ES-I3 (cell line): Measurements from ENCODE around the gene VSTM4.

ENCODE experiments used
- H3K36me3 ChIP-seq: 2 replicates; pipeline ENCODE4 v1.6.1; 2013; ENCODE audit warnings: mild to moderate bottlenecking, low read length, control low read depth, moderate library complexity; ENCODE audit not compliant: insufficient read depth
- H3K4me1 ChIP-seq: 2 replicates; pipeline ENCODE4 v1.6.1; 2013; ENCODE audit warnings: mild to moderate bottlenecking, control low read depth, low read length; ENCODE audit not compliant: insufficient read depth
- H3K9ac ChIP-seq: 2 replicates; pipeline ENCODE4 v1.6.1; 2013; ENCODE audit warnings: low read depth, mild to moderate bottlenecking, low read length, moderate library complexity
- H3K9me3 ChIP-seq: 2 replicates; pipeline ENCODE4 v1.6.1; 2013; ENCODE audit warnings: mild to moderate bottlenecking, low read length, moderate library complexity; ENCODE audit not compliant: control insufficient read depth, insufficient read depth

Gene VSTM4

DNA sequence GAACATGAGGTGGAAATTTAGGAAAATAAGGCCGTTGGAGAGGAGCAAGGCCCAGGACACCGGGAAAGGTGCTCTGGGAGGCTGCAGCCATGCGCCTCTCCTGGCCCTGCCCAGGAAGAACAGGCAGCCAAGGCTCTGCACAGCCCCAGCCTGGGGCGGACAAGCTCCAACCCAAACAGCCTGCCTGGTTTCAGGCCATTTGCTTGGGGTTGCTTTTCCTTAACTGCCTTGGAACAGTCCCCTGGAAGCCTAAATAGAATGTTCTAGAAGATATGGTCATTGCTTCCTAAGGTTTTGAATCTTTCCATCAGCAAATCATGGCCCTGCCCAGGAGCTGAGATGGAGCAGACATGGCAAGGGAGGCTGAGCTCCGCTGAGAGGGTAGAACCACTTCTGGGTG lies 11.0 kb downstream of the VSTM4 start:
- Histone ChIP-seq H3K4me1 (no peaks in the 10 kb centered on the region), H3K9ac (no peak overlapping the region)

DNA sequence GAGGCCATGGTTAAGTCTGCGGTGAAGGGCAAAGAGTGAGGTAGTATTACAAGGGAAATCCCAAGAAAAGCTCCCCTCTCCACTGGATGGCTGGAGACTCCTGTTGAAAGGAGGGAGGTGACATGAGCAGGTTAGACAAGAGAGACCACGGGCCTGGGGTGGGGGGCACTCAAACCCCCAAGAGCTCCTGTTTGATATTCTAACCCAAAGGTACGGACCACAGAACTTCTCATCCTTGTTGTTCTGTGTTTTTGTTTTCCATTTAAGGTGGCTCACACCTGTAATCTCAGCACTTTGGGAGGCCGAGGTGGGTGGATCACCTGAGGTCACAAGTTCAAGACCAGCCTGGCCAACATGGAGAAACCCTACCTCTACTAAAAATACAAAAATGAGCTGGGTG lies 11.6 kb downstream of the VSTM4 start:
- H3K9me3 ChIP-seq: no peaks in the 10 kb centered on the region
- no peaks in the 10 kb centered on the region for H3K4me1 ChIP-seq
- H3K9ac ChIP-seq: no peak overlapping the region
- H3K36me3 ChIP-seq: no peaks in the 10 kb centered on the region

More for the DNA sequence above, 11.0 kb downstream of the VSTM4 start:
- Histone ChIP-seq H3K36me3 (no peaks in the 10 kb centered on the region), H3K9me3 (no peaks in the 10 kb centered on the region)

DNA sequence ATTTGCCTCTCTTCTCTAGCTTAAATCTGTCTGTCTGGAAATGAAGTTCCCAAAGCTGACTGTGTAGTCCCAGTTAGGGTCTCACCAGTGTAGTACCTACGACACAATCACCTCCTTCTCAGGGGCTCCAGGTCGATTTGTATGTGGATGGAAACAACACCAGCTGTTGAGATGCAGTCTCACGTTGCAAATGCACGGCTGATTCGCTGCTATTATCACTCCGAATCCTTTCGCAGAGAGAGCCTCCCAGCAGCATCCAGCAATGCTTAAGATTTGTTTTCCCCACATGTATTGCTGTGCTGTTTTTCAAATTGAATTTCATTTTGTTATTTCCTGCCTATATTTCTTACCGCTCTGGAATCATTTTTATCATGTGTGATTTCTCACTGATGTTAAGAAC lies 16.3 kb downstream of the VSTM4 start:
- Histone ChIP-seq H3K9me3 (no peaks in the 10 kb centered on the region), H3K9ac (no peak overlapping the region), H3K4me1 (no peaks in the 10 kb centered on the region), H3K36me3 (no peaks in the 10 kb centered on the region)

DNA sequence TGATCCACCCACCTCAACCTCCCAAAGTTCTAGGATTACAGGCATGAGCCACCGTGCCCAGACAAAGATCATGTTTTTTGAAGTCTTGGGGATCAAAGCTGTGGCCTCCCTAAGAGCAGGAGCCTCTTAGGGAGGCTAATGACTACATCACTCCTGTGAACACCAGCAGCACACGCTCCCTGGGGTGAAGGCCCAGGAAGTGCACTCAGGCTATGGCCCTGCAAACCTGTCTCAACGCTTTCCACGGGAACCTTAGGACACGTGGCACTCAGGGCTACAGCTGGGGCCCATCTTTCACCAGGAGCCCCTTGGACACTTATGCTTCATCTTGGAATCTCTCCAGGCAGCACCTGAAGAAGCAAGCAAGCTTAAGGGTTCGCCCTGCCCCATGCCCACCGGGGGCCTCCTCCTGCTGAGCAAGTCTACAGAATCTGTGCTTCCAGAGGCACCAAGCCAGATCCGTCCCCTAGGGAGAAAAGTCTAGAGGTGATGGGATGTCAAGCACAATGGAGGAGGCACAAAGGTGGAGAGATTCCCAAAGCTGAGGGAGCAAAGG lies 18.4 kb downstream of the VSTM4 start:
- H3K9me3 ChIP-seq: no peaks in the 10 kb centered on the region
- H3K9ac ChIP-seq: no peak overlapping the region
- H3K36me3 ChIP-seq: no peaks in the 10 kb centered on the region
- no peaks in the 10 kb centered on the region for H3K4me1 ChIP-seq

DNA sequence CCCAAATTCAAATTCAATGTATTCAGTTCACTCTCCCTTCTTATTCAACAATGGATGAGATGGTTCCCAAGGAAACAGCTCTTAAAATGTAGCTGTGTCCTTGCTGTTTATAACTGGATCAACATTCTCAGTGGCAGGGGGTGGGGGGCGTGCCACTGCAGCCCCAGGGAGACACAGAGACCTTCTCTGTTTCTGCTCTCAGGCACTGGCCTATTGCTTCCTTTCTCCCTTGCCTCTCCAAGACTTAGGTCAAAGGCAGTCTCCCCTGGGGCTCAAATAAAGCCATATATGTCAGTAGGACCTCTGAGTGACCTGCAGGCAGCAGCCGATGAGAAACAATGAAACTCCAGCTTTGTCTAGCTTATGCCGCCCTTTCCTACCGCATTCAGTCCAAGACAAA lies 20.7 kb downstream of the VSTM4 start:
- H3K9me3 ChIP-seq: no peaks in the 10 kb centered on the region
- H3K4me1 ChIP-seq: no peaks in the 10 kb centered on the region
- H3K9ac ChIP-seq: no peak overlapping the region
- H3K36me3 ChIP-seq: no peaks in the 10 kb centered on the region

DNA sequence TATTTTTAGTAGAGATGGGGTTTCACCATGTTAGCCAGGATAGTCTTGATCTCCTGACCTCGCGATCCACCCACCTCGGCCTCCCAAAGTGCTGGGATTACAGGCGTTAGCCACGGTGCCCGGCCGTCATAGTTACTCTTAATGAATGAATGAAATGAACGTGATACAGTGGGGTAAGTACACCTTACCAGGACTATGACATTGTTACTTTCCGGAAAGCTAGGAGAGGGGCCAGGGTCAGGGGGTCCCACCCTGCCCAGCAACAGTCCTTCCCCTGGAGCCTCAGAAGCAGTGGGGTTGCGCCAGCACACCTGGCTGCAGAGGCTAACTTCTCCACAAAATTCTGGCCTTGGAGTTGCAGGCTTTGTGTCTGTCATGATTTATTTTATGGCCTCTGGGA lies 21.4 kb downstream of the VSTM4 start:
- H3K9ac ChIP-seq: no peak overlapping the region
- H3K4me1 ChIP-seq: no peaks in the 10 kb centered on the region
- no peaks in the 10 kb centered on the region for H3K9me3 ChIP-seq
- H3K36me3 ChIP-seq: no peaks in the 10 kb centered on the region

- H3K36me3 ChIP-seq: no peaks in the 10 kb centered on the region
- no peak overlapping the region for H3K9ac ChIP-seq
- no peaks in the 10 kb centered on the region for H3K9me3 ChIP-seq
- no peaks in the 10 kb centered on the region for H3K4me1 ChIP-seq
These were observed 22.8 kb downstream of the VSTM4 start for GRCh38 chr10:49092477-49092876.

GRCh38 chr10:49091450-49092210 lies 23.7 kb downstream of the VSTM4 start:
- peaks cover 2% of the 10 kb centered on the region; the same call in 1 of the 2 replicates for H3K9me3 ChIP-seq
- no peaks in the 10 kb centered on the region for H3K36me3 ChIP-seq
- H3K4me1 ChIP-seq: no peaks in the 10 kb centered on the region
- no peak overlapping the region for H3K9ac ChIP-seq

- Histone ChIP-seq H3K9me3 (peaks cover 2% of the 10 kb centered on the region; the same call in 1 of the 2 replicates), H3K4me1 (no peaks in the 10 kb centered on the region), H3K36me3 (no peaks in the 10 kb centered on the region), H3K9ac (no peak overlapping the region)
These were observed 24.5 kb downstream of the VSTM4 start for GRCh38 chr10:49090696-49091380.

- H3K9me3 ChIP-seq: peaks cover 2% of the 10 kb centered on the region; the same call in 1 of the 2 replicates
- no peaks in the 10 kb centered on the region for H3K36me3 ChIP-seq
These were observed 25.1 kb downstream of the VSTM4 start for GRCh38 chr10:49090189-49090575.

DNA sequence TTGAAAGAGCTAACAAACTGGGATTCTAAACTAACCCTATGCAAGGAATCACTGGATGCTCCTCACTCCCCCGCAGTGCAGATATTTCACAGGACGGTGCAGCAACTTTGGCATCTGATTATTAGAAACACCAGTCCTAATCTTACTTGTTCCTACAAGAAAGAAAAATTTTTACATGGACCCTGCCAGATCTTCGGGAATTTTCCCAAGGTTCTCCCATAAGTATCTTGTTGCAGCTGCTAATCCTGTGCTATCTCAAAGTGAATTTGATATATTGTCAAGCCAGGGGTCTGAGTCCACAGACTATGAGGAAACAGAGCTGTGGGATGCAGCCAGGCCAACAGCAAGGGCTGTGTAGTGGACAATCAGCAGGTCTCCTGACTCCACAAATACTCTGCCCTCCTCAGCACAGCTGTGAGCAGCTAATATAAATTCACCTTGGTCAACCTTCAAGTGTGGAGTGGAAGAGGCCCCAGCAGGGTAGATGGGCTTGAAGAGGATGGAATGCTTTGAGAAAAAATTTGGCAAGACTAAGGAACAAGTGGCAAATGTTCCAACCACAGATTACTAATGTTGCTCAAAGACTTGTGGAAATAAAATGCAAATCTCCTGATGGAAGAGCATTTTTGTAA lies 25.6 kb downstream of the VSTM4 start:
- Histone ChIP-seq H3K36me3 (no peaks in the 10 kb centered on the region), H3K9me3 (peaks cover 2% of the 10 kb centered on the region; the same call in 1 of the 2 replicates), H3K4me1 (no peaks in the 10 kb centered on the region), H3K9ac (no peak overlapping the region)

More at GRCh38 chr10:49090189-49090575, 25.1 kb downstream of the VSTM4 start:
- Histone ChIP-seq H3K9ac (no peak overlapping the region), H3K4me1 (no peaks in the 10 kb centered on the region)

- Histone ChIP-seq H3K9me3 (peaks cover 2% of the 10 kb centered on the region; the same call in 1 of the 2 replicates), H3K4me1 (no peaks in the 10 kb centered on the region), H3K36me3 (no peaks in the 10 kb centered on the region), H3K9ac (no peak overlapping the region)
These were observed 26.2 kb downstream of the VSTM4 start for GRCh38 chr10:49089152-49089551.

GRCh38 chr10:49086889-49087288 lies 28.4 kb downstream of the VSTM4 start:
- Histone ChIP-seq H3K9me3 (peaks cover 2% of the 10 kb centered on the region; the same call in 1 of the 2 replicates), H3K36me3 (no peaks in the 10 kb centered on the region), H3K4me1 (no peaks in the 10 kb centered on the region), H3K9ac (no peak overlapping the region)

DNA sequence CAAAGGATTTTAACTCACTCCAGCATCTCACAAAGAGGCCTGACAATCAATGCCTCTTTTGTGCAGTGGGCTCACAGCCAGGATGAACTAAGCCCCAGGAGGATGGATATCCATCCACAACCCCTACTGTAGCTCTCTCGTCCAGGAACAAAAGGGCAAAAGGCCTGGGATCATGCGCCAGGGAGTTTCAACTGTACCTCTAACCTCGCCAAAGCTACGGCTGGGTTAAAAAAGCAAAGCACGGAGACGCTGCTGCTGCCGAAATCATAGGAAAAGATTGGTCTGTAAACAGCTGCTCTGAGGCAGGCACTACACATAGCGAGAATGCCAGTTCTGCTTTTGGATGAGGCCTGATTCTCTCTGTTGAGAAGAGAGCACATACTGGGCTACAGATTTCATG lies 32.1 kb downstream of the VSTM4 start:
- H3K9ac ChIP-seq: no peak overlapping the region
- no peaks in the 10 kb centered on the region for H3K36me3 ChIP-seq
- H3K4me1 ChIP-seq: peaks cover 9% of the 10 kb centered on the region
- H3K9me3 ChIP-seq: peaks cover 2% of the 10 kb centered on the region; the same call in 1 of the 2 replicates
